ENCODE results near the gene FLT3LG. TPM values are rescaled to one million over a fixed set of nuclear protein-coding genes. Genes with fewer than 3 reads are reported as not detected.

FLT3LG gene
- total and polyA plus RNA-seq, 2 of the 8 experiments (the other 6 are each of a cell fraction or from before 2014, with no cell fraction given): 1.6 to 3.2 TPM

- H3K4ac ChIP-seq (replicated peaks; ENCODE audit: insufficient read length, low read depth, low read length): no peak overlapping the region
- H3K36me3 ChIP-seq (ENCODE audit: control insufficient read depth in 2 of 4, insufficient read depth in 4 of 4, low read length in 3 of 4): no peaks in the 10 kb centered on the region
- no peak overlapping the region for H3K56ac ChIP-seq (replicated peaks; ENCODE audit: insufficient read length, low read depth, low read length)
- H3K27ac ChIP-seq (ENCODE audit: low read depth, low read length): no peak overlapping the region
- no peaks in the 10 kb centered on the region for H3K79me2 ChIP-seq (ENCODE audit: control insufficient read depth in 1 of 2, insufficient read depth in 2 of 2, low read length in 2 of 2)
- no peak overlapping the region for H3K4me3 ChIP-seq (ENCODE audit: extremely low read depth in 1 of 4, insufficient read depth in 2 of 4, low read depth in 3 of 4, low read length in 4 of 4)
- H2BK5ac ChIP-seq (ENCODE audit: low read depth, low read length): peak overlapping the region; percentile 27; the same call in 1 of the 2 replicates
- DNase-seq (ENCODE audit: low read depth in 1 of 2, low spot score in 2 of 2): no peak
- peaks cover 21% of the 10 kb centered on the region for H3K23me2 ChIP-seq (ENCODE audit: low read depth, low read length)
- H2BK20ac ChIP-seq (ENCODE audit: low read length): no peak overlapping the region
- H3K27me3 ChIP-seq (replicated peaks in 1 of 4; ENCODE audit: control insufficient read depth in 3 of 4, extremely low read depth in 1 of 4, insufficient read depth in 3 of 4, low read length in 3 of 4): peaks cover 6 to 37% (median 33%) of the 10 kb centered on the region in 4 experiments; a peak in 6 of 7 replicates
- H3K14ac ChIP-seq (ENCODE audit: insufficient read length): no peak overlapping the region
- no peak overlapping the region for H4K5ac ChIP-seq (ENCODE audit: insufficient read length, low read depth, low read length)
- H3K4me2 ChIP-seq (ENCODE audit: insufficient read depth in 1 of 2, low read depth in 2 of 2, low read length in 2 of 2): no peak overlapping the region; a peak in 1 of 4 replicates
- H2AK5ac ChIP-seq (ENCODE audit: low read depth, low read length): peak overlapping the region; percentile 89; the same call in 1 of the 2 replicates
- no peak for FAIRE-seq
- no peak overlapping the region for H4K8ac ChIP-seq (ENCODE audit: extremely low read depth, insufficient read depth, low read length)
- H3K9me3 ChIP-seq (ENCODE audit: insufficient read depth in 2 of 2, low read depth in 1 of 2, low read length in 1 of 2): peaks cover 0 to 2% of the 10 kb centered on the region in 2 experiments; a peak in 1 of 4 replicates
- H4K20me1 ChIP-seq (replicated peaks in 1 of 2; ENCODE audit: control insufficient read depth in 1 of 2, insufficient read depth in 2 of 2, low read length in 2 of 2): no peaks in the 10 kb centered on the region
- H3K4me1 ChIP-seq (replicated peaks in 1 of 4; ENCODE audit: control insufficient read depth in 3 of 4, insufficient read depth in 4 of 4, low read length in 3 of 4): peaks cover 3 to 35% (median 23%) of the 10 kb centered on the region in 4 experiments
- ChIA-PET CTCF (ENCODE audit: partially characterized antibody) (interaction anchor here (0.6 to 3.7 kb wide), 12 partner anchors 9 to 464 kb away, joined by 3 to 13 read pairs (median 5); partner anchors contain the start of genes KASH5 and SLC17A7), POLR2A (ENCODE audit: partially characterized antibody) (interaction anchor here (1.0 to 2.2 kb wide), 5 partner anchors 9 to 69 kb away, joined by 3 to 6 read pairs (median 4); partner anchors contain the start of gene SLC17A7)
- H2BK12ac ChIP-seq (ENCODE audit: low read depth, low read length): peak overlapping the region; percentile 98; the same call in 1 of the 2 replicates
- no peak overlapping the region for H3K9ac ChIP-seq (replicated peaks in 1 of 4; ENCODE audit: extremely low read depth in 1 of 4, low read depth in 3 of 4, low read length in 3 of 4)
- H3K18ac ChIP-seq (ENCODE audit: extremely low read depth, low read length): peak overlapping the region; percentile 78; the same call in 1 of the 2 replicates
- no peak overlapping the region for H2BK120ac ChIP-seq (replicated peaks; ENCODE audit: low read depth, low read length)
- H3K23ac ChIP-seq (ENCODE audit: insufficient read length): no peak overlapping the region
- WGBS, 2 experiments (ENCODE audit: extremely low coverage in 1 of 2, insufficient coverage in 1 of 2, insufficient read length in 1 of 2, insufficient replicate concordance in 2 of 2, low coverage in 1 of 2, low lambda C conversion rate in 2 of 2, missing lambda C conversion rate in 1 of 2): 84% methylated on average over 28 of the region's 28 CpGs; no CpG with 5 or more reads in 1 of the 2 experiments
- H3K79me1 ChIP-seq (ENCODE audit: low read depth, low read length): no peaks in the 10 kb centered on the region
- no peak overlapping the region for H4K91ac ChIP-seq (replicated peaks; ENCODE audit: insufficient read length, low read length)
- H2AFZ ChIP-seq (ENCODE audit: low read length): no peak overlapping the region
- H2BK15ac ChIP-seq (ENCODE audit: low read length): peak overlapping the region; percentile 98; the same call in 1 of the 2 replicates
- TF ChIP-seq RAD21 (IDR thresholded peaks at IDR 0.05 in 1 of 2, conservative IDR thresholded peaks at IDR 0.05 in 1 of 2; ENCODE audit: low read depth in 2 of 2, low read length in 2 of 2) (peak; percentile 32 to 49), RBBP5 (IDR thresholded peaks at IDR 0.05; ENCODE audit: borderline replicate concordance, low read depth, low read length) (no peak), NRF1 (IDR thresholded peaks at IDR 0.05; ENCODE audit: low read depth, low read length) (no peak), CREB1 (IDR thresholded peaks at IDR 0.05) (no peak), GTF2F1 (IDR thresholded peaks at IDR 0.05; ENCODE audit: borderline replicate concordance, low read depth, low read length) (no peak), CHD1 (IDR thresholded peaks at IDR 0.05; ENCODE audit: low read depth, low read length) (no peak), MAX (IDR thresholded peaks at IDR 0.05) (peak; percentile 95), ZNF274 (IDR thresholded peaks at IDR 0.05; ENCODE audit: borderline replicate concordance, extremely low read depth, low read length) (no peak), BACH1 (IDR thresholded peaks at IDR 0.05; ENCODE audit: low read length) (peak; percentile 86), GABPA (IDR thresholded peaks at IDR 0.05; ENCODE audit: borderline replicate concordance, insufficient read depth, low read length) (no peak), SP1 (IDR thresholded peaks at IDR 0.05; ENCODE audit: low read depth, low read length) (no peak), RNF2 (IDR thresholded peaks at IDR 0.05; ENCODE audit: borderline replicate concordance, low read depth, low read length, missing control alignments, poor library complexity, severe bottlenecking) (no peak)
Observed at GRCh38 chr19:49430678-49431329, 43.2 kb upstream of the FLT3LG start.

Measured in H1 (cell line).